MM.1S (cell line): Measurements from ENCODE around the gene ALDH16A1.

Experiments used
- DNase-seq: peaks from one replicate; pipeline ENCODE4 v3.0.0-alpha.2; 2015
- H2AFZ ChIP-seq: fragments of 300-600 bp; sonication (generic); 2 replicates; pipeline ENCODE4 v1.6.0; 2016; ENCODE audit warnings: antibody characterized with exemption, low read length
- H3F3A ChIP-seq: fragments of 300-600 bp; sonication (generic); 2 replicates; pipeline ENCODE4 v1.6.1; 2016; ENCODE audit warnings: mild to moderate bottlenecking, antibody characterized with exemption, low read length, moderate library complexity, mixed read lengths; ENCODE audit not compliant: insufficient read depth
- H3K27ac ChIP-seq: fragments of 300-600 bp; sonication (generic); 2 replicates; pipeline ENCODE4 v1.5.1; 2016; ENCODE audit warnings: mild to moderate bottlenecking, low read length
- H3K27me3 ChIP-seq: fragments of 300-600 bp; sonication (generic); replicated peaks from 2 replicates; pipeline ENCODE4 v1.6.0; 2016; ENCODE audit warnings: low read length; ENCODE audit not compliant: insufficient read depth
- H3K36me3 ChIP-seq: fragments of 300-600 bp; sonication (generic); replicated peaks from 2 replicates; pipeline ENCODE4 v1.6.1; 2016; ENCODE audit warnings: mild to moderate bottlenecking, low read length, mixed read lengths; ENCODE audit not compliant: insufficient read depth
- H3K4me1 ChIP-seq: fragments of 300-600 bp; sonication (generic); 2 replicates; pipeline ENCODE4 v1.6.1; 2016; ENCODE audit warnings: low read length, mixed read lengths
- H3K4me2 ChIP-seq: fragments of 300-600 bp; sonication (generic); 2 replicates; pipeline ENCODE4 v1.6.0; 2016; ENCODE audit warnings: low read depth, low read length
- H3K4me3 ChIP-seq: fragments of 300-600 bp; sonication (generic); 2 replicates; pipeline ENCODE4 v1.5.1; 2016; ENCODE audit warnings: low read length, mixed read lengths
- H3K79me2 ChIP-seq: fragments of 300-600 bp; sonication (generic); 2 replicates; pipeline ENCODE4 v1.6.1; 2016; ENCODE audit warnings: mixed run types, low read length, mixed read lengths
- H3K9ac ChIP-seq: fragments of 300-600 bp; sonication (generic); 2 replicates; pipeline ENCODE4 v1.6.1; 2016; ENCODE audit warnings: low read length, mixed read lengths
- H3K9me2 ChIP-seq: fragments of 300-600 bp; sonication (generic); replicated peaks from 2 replicates; pipeline ENCODE4 v1.6.1; 2016; ENCODE audit warnings: mild to moderate bottlenecking, low read length, mixed read lengths; ENCODE audit not compliant: insufficient read depth
- H3K9me3 ChIP-seq: fragments of 300-600 bp; sonication (generic); replicated peaks from 2 replicates; pipeline ENCODE4 v1.6.1; 2016; ENCODE audit warnings: mild to moderate bottlenecking, low read length, mixed read lengths; ENCODE audit not compliant: insufficient read depth
- H4K20me1 ChIP-seq: fragments of 300-600 bp; sonication (generic); 2 replicates; pipeline ENCODE4 v1.6.1; 2016; ENCODE audit warnings: mild to moderate bottlenecking, low read length, moderate library complexity, mixed read lengths; ENCODE audit not compliant: insufficient read depth
- CTCF ChIP-seq: fragments of 300-600 bp; sonication (generic); IDR thresholded peaks from 2 replicates; pipeline ENCODE4 v1.5.1; 2016; ENCODE audit warnings: antibody characterized with exemption, low read length, mixed read lengths
- EZH2 ChIP-seq: fragments of 300-600 bp; sonication (generic); optimal IDR thresholded peaks from 2 replicates; pipeline ENCODE3; 2017; ENCODE audit warnings: low read depth, mild to moderate bottlenecking, antibody characterized with exemption, low read length, mixed read lengths
- EZH2phosphoT487 ChIP-seq: fragments of 300-600 bp; sonication (generic); IDR thresholded peaks from 2 replicates; pipeline ENCODE4 v1.6.1; 2018; ENCODE audit warnings: antibody characterized with exemption, low read length

Gene ALDH16A1

GRCh38 chr19:49421878-49422202 lies 31.2 kb upstream of the ALDH16A1 start:
- no peak overlapping the region for H2AFZ ChIP-seq
- H3K79me2 ChIP-seq, result no peaks in the 10 kb centered on the region
- H3K9ac ChIP-seq, result no peak overlapping the region
- H3K4me2 ChIP-seq, result no peak overlapping the region
- TF ChIP-seq EZH2 (no peak), EZH2phosphoT487 (no peak), CTCF (no peak)
- no peak overlapping the region for H3K4me3 ChIP-seq
- no peaks in the 10 kb centered on the region for H3K9me2 ChIP-seq
- DNase-seq, result no peak
- H3F3A ChIP-seq, result no peaks in the 10 kb centered on the region
- H3K4me1 ChIP-seq, result 0 out of 2 replicates have a peak, but pooled peaks cover 3% of the 10 kb centered on the region
- peaks cover 99% of the 10 kb centered on the region for H3K27me3 ChIP-seq
- no peak overlapping the region for H3K27ac ChIP-seq
- no peaks in the 10 kb centered on the region for H3K36me3 ChIP-seq
- H4K20me1 ChIP-seq, result no peaks in the 10 kb centered on the region
- no peaks in the 10 kb centered on the region for H3K9me3 ChIP-seq

GRCh38 chr19:49422407-49423070 lies 30.5 kb upstream of the ALDH16A1 start:
- Histone ChIP-seq H3K27me3 (peaks cover 99% of the 10 kb centered on the region), H3K79me2 (no peaks in the 10 kb centered on the region), H3K36me3 (no peaks in the 10 kb centered on the region), H3K27ac (no peak overlapping the region), H3K4me3 (0 out of 2 replicates have a peak overlapping the region, but pooled peaks have one; percentile 23), H3K9ac (no peak overlapping the region), H3K9me3 (no peaks in the 10 kb centered on the region), H3F3A (no peaks in the 10 kb centered on the region), H3K9me2 (no peaks in the 10 kb centered on the region), H2AFZ (peak overlapping the region; percentile 27; the same call in 1 of the 2 replicates), H4K20me1 (no peaks in the 10 kb centered on the region), H3K4me1 (0 out of 2 replicates have a peak, but pooled peaks cover 3% of the 10 kb centered on the region), H3K4me2 (peak overlapping the region; percentile 81)
- peak; percentile 30 for DNase-seq
- TF ChIP-seq CTCF (peak; percentile 47), EZH2 (no peak), EZH2phosphoT487 (peak; percentile 59; the same call in 1 of the 2 replicates)

GRCh38 chr19:49423071-49423984 lies 29.7 kb upstream of the ALDH16A1 start, which contains the start of gene PTH2:
Gene PTH2, minus strand, starts transcription at chr19:49423441. Its CDS starts 102 bp downstream, at chr19:49423339.
- Histone ChIP-seq H3K9me3 (no peaks in the 10 kb centered on the region), H3K9ac (no peak within 1 kb of the TSS), H3K9me2 (no peaks in the 10 kb centered on the region), H3K4me1 (0 out of 2 replicates have a peak, but pooled peaks cover 3% of the 10 kb centered on the region), H3K36me3 (no peaks in the 10 kb centered on the region), H3K4me2 (peak within 1 kb of the TSS; percentile 81), H3K4me3 (0 out of 2 replicates have a peak within 1 kb of the TSS, but pooled peaks have one; percentile 23), H3K79me2 (no peaks in the 10 kb centered on the region), H3K27me3 (peaks cover 99% of the 10 kb centered on the region), H3F3A (no peaks in the 10 kb centered on the region), H4K20me1 (no peaks in the 10 kb centered on the region), H3K27ac (no peak within 1 kb of the TSS), H2AFZ (peak within 1 kb of the TSS; percentile 27; the same call in 1 of the 2 replicates)
- DNase-seq, result no peak
- TF ChIP-seq CTCF (no peak), EZH2 (peak; percentile 74)
